ENCODE measurements around the gene RMDN3. TPM values are rescaled to one million over a fixed set of nuclear protein-coding genes. Genes with fewer than 3 reads are reported as not detected.
A peak's percentile ranks its signal among the peaks of the same experiment; 100 is the strongest.

The RMDN3 gene
- total and polyA plus RNA-seq, 4 donors, result 18.1 to 53.1 (median 40.3) TPM

- no peaks in the 10 kb centered on the region for H3K27me3 ChIP-seq (ENCODE audit: control insufficient read depth, insufficient read depth, low read length)
- no peaks in the 10 kb centered on the region for H3K9me3 ChIP-seq (ENCODE audit: control insufficient read depth, insufficient read depth, low read length)
- peaks cover 97% of the 10 kb centered on the region for H3K36me3 ChIP-seq (ENCODE audit: control insufficient read depth, insufficient read depth, low read length)
- no peak overlapping the region for H3K27ac ChIP-seq (ENCODE audit: low read depth, low read length)
- no peak overlapping the region for H3K4me3 ChIP-seq (ENCODE audit: low read depth, low read length)
- DNase-seq (ENCODE audit: low read depth in 4 of 6, low spot score in 6 of 6), result no peak
- 92% methylated on average over 10 of the region's 10 CpGs for WGBS (ENCODE audit: insufficient coverage)
- peaks cover 12% of the 10 kb centered on the region for H3K4me1 ChIP-seq (ENCODE audit: control insufficient read depth, insufficient read depth, low read length)
Observed at GRCh38 chr15:40775007-40775406, 20.0 kb upstream of the RMDN3 start.

- no peaks in the 10 kb centered on the region for H3K27me3 ChIP-seq (ENCODE audit: control insufficient read depth, insufficient read depth, low read length)
- no peak overlapping the region for H3K4me3 ChIP-seq (ENCODE audit: low read depth, low read length)
- peaks cover 97% of the 10 kb centered on the region for H3K36me3 ChIP-seq (ENCODE audit: control insufficient read depth, insufficient read depth, low read length)
- peaks cover 24% of the 10 kb centered on the region for H3K4me1 ChIP-seq (ENCODE audit: control insufficient read depth, insufficient read depth, low read length)
- H3K27ac ChIP-seq (ENCODE audit: low read depth, low read length), result no peak overlapping the region
- no peaks in the 10 kb centered on the region for H3K9me3 ChIP-seq (ENCODE audit: control insufficient read depth, insufficient read depth, low read length)
- no peak for DNase-seq (ENCODE audit: low read depth in 4 of 6, low spot score in 6 of 6)
- 92% methylated on average over 1 of the region's 6 CpGs for WGBS (ENCODE audit: insufficient coverage)
Observed at GRCh38 chr15:40773902-40774301, 18.8 kb upstream of the RMDN3 start.

GRCh38 chr15:40773496-40773895 is 18.4 kb upstream of the RMDN3 start:
- Histone ChIP-seq H3K9me3 (ENCODE audit: control insufficient read depth, insufficient read depth, low read length) (no peaks in the 10 kb centered on the region), H3K36me3 (ENCODE audit: control insufficient read depth, insufficient read depth, low read length) (peaks cover 97% of the 10 kb centered on the region), H3K4me1 (ENCODE audit: control insufficient read depth, insufficient read depth, low read length) (peaks cover 28% of the 10 kb centered on the region), H3K27me3 (ENCODE audit: control insufficient read depth, insufficient read depth, low read length) (no peaks in the 10 kb centered on the region), H3K4me3 (ENCODE audit: low read depth, low read length) (no peak overlapping the region), H3K27ac (ENCODE audit: low read depth, low read length) (no peak overlapping the region)
- 87% methylated on average over 8 of the region's 8 CpGs for WGBS (ENCODE audit: insufficient coverage)
- no peak for DNase-seq (ENCODE audit: low read depth in 4 of 6, low spot score in 6 of 6)

- no peaks in the 10 kb centered on the region for H3K27me3 ChIP-seq (ENCODE audit: control insufficient read depth, insufficient read depth, low read length)
- DNase-seq (ENCODE audit: low read depth in 4 of 6, low spot score in 6 of 6), result peak in 1 of 6 donors; percentile 18
- no peak overlapping the region for H3K4me3 ChIP-seq (ENCODE audit: low read depth, low read length)
- H3K36me3 ChIP-seq (ENCODE audit: control insufficient read depth, insufficient read depth, low read length), result peaks cover 98% of the 10 kb centered on the region
- no peak overlapping the region for H3K27ac ChIP-seq (ENCODE audit: low read depth, low read length)
- H3K4me1 ChIP-seq (ENCODE audit: control insufficient read depth, insufficient read depth, low read length), result peaks cover 29% of the 10 kb centered on the region
- H3K9me3 ChIP-seq (ENCODE audit: control insufficient read depth, insufficient read depth, low read length), result no peaks in the 10 kb centered on the region
- WGBS (ENCODE audit: insufficient coverage), result 75% methylated on average over 8 of the region's 13 CpGs
Observed at GRCh38 chr15:40772014-40772413, 17.0 kb upstream of the RMDN3 start.

GRCh38 chr15:40771242-40771641 is 16.2 kb upstream of the RMDN3 start:
- no peak for DNase-seq (ENCODE audit: low read depth in 4 of 6, low spot score in 6 of 6)
- Histone ChIP-seq H3K27me3 (ENCODE audit: control insufficient read depth, insufficient read depth, low read length) (no peaks in the 10 kb centered on the region), H3K27ac (ENCODE audit: low read depth, low read length) (no peak overlapping the region), H3K36me3 (ENCODE audit: control insufficient read depth, insufficient read depth, low read length) (peaks cover 98% of the 10 kb centered on the region), H3K4me1 (ENCODE audit: control insufficient read depth, insufficient read depth, low read length) (peaks cover 36% of the 10 kb centered on the region), H3K9me3 (ENCODE audit: control insufficient read depth, insufficient read depth, low read length) (no peaks in the 10 kb centered on the region), H3K4me3 (ENCODE audit: low read depth, low read length) (no peak overlapping the region)
- 92% methylated on average over 5 of the region's 5 CpGs for WGBS (ENCODE audit: insufficient coverage)

GRCh38 chr15:40770147-40770721 is 15.2 kb upstream of the RMDN3 start:
- WGBS (ENCODE audit: insufficient coverage), result 71% methylated on average over 16 of the region's 17 CpGs
- Histone ChIP-seq H3K4me3 (ENCODE audit: low read depth, low read length) (no peak overlapping the region), H3K9me3 (ENCODE audit: control insufficient read depth, insufficient read depth, low read length) (no peaks in the 10 kb centered on the region), H3K27ac (ENCODE audit: low read depth, low read length) (no peak overlapping the region), H3K27me3 (ENCODE audit: control insufficient read depth, insufficient read depth, low read length) (no peaks in the 10 kb centered on the region), H3K36me3 (ENCODE audit: control insufficient read depth, insufficient read depth, low read length) (peaks cover 88% of the 10 kb centered on the region), H3K4me1 (ENCODE audit: control insufficient read depth, insufficient read depth, low read length) (peaks cover 46% of the 10 kb centered on the region)
- DNase-seq (ENCODE audit: low read depth in 4 of 6, low spot score in 6 of 6), result no peak

- 57% methylated on average over 24 of the region's 28 CpGs for WGBS (ENCODE audit: insufficient coverage)
- DNase-seq (ENCODE audit: low read depth in 4 of 6, low spot score in 6 of 6), result peak in 2 of 6 donors; percentile 17 to 67
- Histone ChIP-seq H3K36me3 (ENCODE audit: control insufficient read depth, insufficient read depth, low read length) (peaks cover 81% of the 10 kb centered on the region), H3K27ac (ENCODE audit: low read depth, low read length) (no peak within 1 kb of the TSS), H3K27me3 (ENCODE audit: control insufficient read depth, insufficient read depth, low read length) (no peaks in the 10 kb centered on the region), H3K4me1 (ENCODE audit: control insufficient read depth, insufficient read depth, low read length) (peaks cover 47% of the 10 kb centered on the region), H3K9me3 (ENCODE audit: control insufficient read depth, insufficient read depth, low read length) (no peaks in the 10 kb centered on the region), H3K4me3 (ENCODE audit: low read depth, low read length) (no peak within 1 kb of the TSS)
Observed at GRCh38 chr15:40769274-40770146, 14.5 kb upstream of the RMDN3 start, which contains the start of gene C15orf62. TSS of gene C15orf62 (plus strand) at chr15:40769980. CDS start at chr15:40770496, 516 bp downstream.

GRCh38 chr15:40768521-40769273 is 13.6 kb upstream of the RMDN3 start:
- no peak for DNase-seq (ENCODE audit: low read depth in 4 of 6, low spot score in 6 of 6)
- 82% methylated on average over 18 of the region's 21 CpGs for WGBS (ENCODE audit: insufficient coverage)
- no peaks in the 10 kb centered on the region for H3K9me3 ChIP-seq (ENCODE audit: control insufficient read depth, insufficient read depth, low read length)
- H3K36me3 ChIP-seq (ENCODE audit: control insufficient read depth, insufficient read depth, low read length), result peaks cover 72% of the 10 kb centered on the region
- H3K27ac ChIP-seq (ENCODE audit: low read depth, low read length), result no peak overlapping the region
- H3K4me1 ChIP-seq (ENCODE audit: control insufficient read depth, insufficient read depth, low read length), result peaks cover 54% of the 10 kb centered on the region
- H3K4me3 ChIP-seq (ENCODE audit: low read depth, low read length), result no peak overlapping the region
- no peaks in the 10 kb centered on the region for H3K27me3 ChIP-seq (ENCODE audit: control insufficient read depth, insufficient read depth, low read length)

- no peak for DNase-seq (ENCODE audit: low read depth in 4 of 6, low spot score in 6 of 6)
- Histone ChIP-seq H3K9me3 (ENCODE audit: control insufficient read depth, insufficient read depth, low read length) (no peaks in the 10 kb centered on the region), H3K4me3 (ENCODE audit: low read depth, low read length) (no peak overlapping the region), H3K27me3 (ENCODE audit: control insufficient read depth, insufficient read depth, low read length) (no peaks in the 10 kb centered on the region), H3K27ac (ENCODE audit: low read depth, low read length) (no peak overlapping the region), H3K4me1 (ENCODE audit: control insufficient read depth, insufficient read depth, low read length) (peaks cover 62% of the 10 kb centered on the region), H3K36me3 (ENCODE audit: control insufficient read depth, insufficient read depth, low read length) (peaks cover 65% of the 10 kb centered on the region)
- WGBS (ENCODE audit: insufficient coverage), result 87% methylated on average over 20 of the region's 29 CpGs
Observed at GRCh38 chr15:40767838-40768500, 12.9 kb upstream of the RMDN3 start.
